Measurements from ENCODE around the gene METTL9. TPM values are rescaled to one million over a fixed set of nuclear protein-coding genes. Genes with fewer than 3 reads are reported as not detected.

The METTL9 gene
- total and polyA plus RNA-seq, 7 experiments from 2014 or later: 68.4 to 128 (median 87.9) TPM

DNA sequence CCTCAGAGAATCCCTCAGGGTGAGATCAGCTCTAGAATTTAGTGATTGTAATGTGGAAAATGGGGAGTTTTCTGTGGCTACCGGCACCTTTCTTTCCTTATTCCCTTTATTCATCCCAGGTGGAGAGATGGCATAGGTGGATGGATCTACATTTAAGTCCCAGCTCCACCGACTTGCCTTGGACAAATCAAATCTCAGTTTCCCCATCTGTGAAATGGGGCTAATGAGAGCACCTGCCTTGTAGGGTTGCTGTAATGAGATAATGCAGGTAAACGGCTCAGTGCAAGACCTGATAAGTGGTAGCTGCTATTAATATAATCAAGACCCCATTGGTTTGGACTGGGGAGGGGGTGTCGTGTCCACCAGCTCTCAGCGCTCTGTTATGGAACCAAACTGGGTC, 104.9 kb downstream of the METTL9 start:
- Histone ChIP-seq H3K4me1 (ENCODE audit: control insufficient read depth in 2 of 2, insufficient read depth in 2 of 2, low read length in 2 of 2) (peaks cover 0 to 3% of the 10 kb centered on the region in 2 donors), H3K36me3 (ENCODE audit: control insufficient read depth in 2 of 3, insufficient read depth in 3 of 3, low read length in 3 of 3) (no peaks in the 10 kb centered on the region), H3K27me3 (ENCODE audit: control insufficient read depth in 2 of 2, insufficient read depth in 2 of 2, low read length in 2 of 2) (no peaks in the 10 kb centered on the region), H3K27ac (ENCODE audit: low read depth, low read length) (no peak overlapping the region), H3K9me3 (ENCODE audit: control insufficient read depth in 2 of 3, low read length in 3 of 3) (no peaks in the 10 kb centered on the region), H3K4me3 (ENCODE audit: low read length) (no peak overlapping the region)
- Mint-ChIP-seq H3K27ac (no peak overlapping the region), H3K4me1 (peaks cover 0 to 4% (median 3%) of the 10 kb centered on the region in 7 donors), H3K36me3 (no peaks in the 10 kb centered on the region), H3K9me3 (no peaks in the 10 kb centered on the region), H3K4me3 (no peak overlapping the region), H3K27me3 (peaks cover 0 to 3% (median 0%) of the 10 kb centered on the region in 5 donors)
- ChIA-PET CTCF (interaction anchor here (0.6 to 3.5 kb wide), 3 partner anchors 47 to 97 kb away, joined by 3 to 16 read pairs (median 4); no protein-coding TSS in a partner anchor), POLR2A (interaction anchor here (0.8 to 1.0 kb wide), 2 partner anchors 8 to 42 kb away, joined by 3 to 4 read pairs; no protein-coding TSS in a partner anchor)
- intact Hi-C loops (cut with micrococcal nuclease): no loop called here
- ATAC-seq (no peak), DNase-seq (no peak)

DNA sequence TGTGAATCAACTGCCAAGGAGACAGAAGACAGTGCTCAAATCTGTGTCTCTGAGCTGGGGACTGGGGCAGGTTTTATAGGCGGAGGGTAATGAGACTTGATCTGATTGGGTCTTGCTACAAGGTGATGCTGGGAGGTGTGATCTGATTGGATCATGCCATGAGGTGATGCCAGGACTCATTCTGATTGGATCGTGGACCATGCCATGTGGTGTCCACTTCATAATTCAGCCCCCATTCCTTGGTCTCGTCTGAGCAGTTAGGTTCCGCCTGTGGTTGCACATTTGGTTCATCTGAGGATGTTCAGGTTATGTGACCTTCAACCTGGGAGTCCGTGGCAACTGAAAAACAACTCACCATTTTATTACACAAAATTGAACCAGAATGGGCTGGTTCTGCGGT, 105.4 kb downstream of the METTL9 start:
- intact Hi-C loops (cut with micrococcal nuclease): loop anchor here (5.0 kb wide), 2 partner anchors 47 to 62 kb away; no protein-coding TSS in a partner anchor
- H3K9me3 Mint-ChIP-seq: no peaks in the 10 kb centered on the region
- ChIA-PET POLR2A (interaction anchor here (0.8 to 1.0 kb wide), 2 partner anchors 9 to 43 kb away, joined by 3 to 4 read pairs; no protein-coding TSS in a partner anchor), CTCF (interaction anchor here (0.6 to 3.5 kb wide), 3 partner anchors 47 to 98 kb away, joined by 3 to 16 read pairs (median 4); no protein-coding TSS in a partner anchor)
- H3K4me3 Mint-ChIP-seq: no peak overlapping the region
- no peaks in the 10 kb centered on the region for H3K27me3 ChIP-seq (ENCODE audit: control insufficient read depth in 2 of 2, insufficient read depth in 2 of 2, low read length in 2 of 2)
- no peaks in the 10 kb centered on the region for H3K36me3 Mint-ChIP-seq
- H3K27me3 Mint-ChIP-seq: peaks cover 0 to 3% (median 0%) of the 10 kb centered on the region in 5 donors
- H3K9me3 ChIP-seq (ENCODE audit: control insufficient read depth in 2 of 3, low read length in 3 of 3): no peaks in the 10 kb centered on the region
- no peak overlapping the region for H3K27ac Mint-ChIP-seq
- no peak overlapping the region for H3K4me3 ChIP-seq (ENCODE audit: low read length)
- DNase-seq (no peak), ATAC-seq (no peak)
- peaks cover 0 to 3% of the 10 kb centered on the region in 2 donors for H3K4me1 ChIP-seq (ENCODE audit: control insufficient read depth in 2 of 2, insufficient read depth in 2 of 2, low read length in 2 of 2)
- no peaks in the 10 kb centered on the region for H3K36me3 ChIP-seq (ENCODE audit: control insufficient read depth in 2 of 3, insufficient read depth in 3 of 3, low read length in 3 of 3)
- H3K27ac ChIP-seq (ENCODE audit: low read depth, low read length): no peak overlapping the region
- peaks cover 0 to 4% (median 3%) of the 10 kb centered on the region in 7 donors for H3K4me1 Mint-ChIP-seq

Other genes with a start within 250 kb of the METTL9 start
- 10 to 100 TPM in 1 of 5 experiments, 1 to 10 TPM in 3, under 1 TPM in 1; 0.94 to 25.7 (median 2.7) TPM for gene IGSF6, start 53.0 kb downstream of the METTL9 start, total RNA-seq
- gene IGSF6, start 53.0 kb downstream of the METTL9 start, polyA plus RNA-seq: under 1 TPM; 0.33 to 0.41 TPM
- gene OTOA, start 64.4 kb downstream of the METTL9 start, total RNA-seq: under 1 TPM in 4 of 5 experiments, not detected in 1; 0.07 to 0.17 (median 0.13) TPM
- under 1 TPM in 1 of 2 donors, not detected in 1; 0.04 TPM for gene OTOA, start 64.4 kb downstream of the METTL9 start, polyA plus RNA-seq